HepG2 (cell line): ENCODE results near the gene GAL3ST2. TPM values are rescaled to one million over a fixed set of nuclear protein-coding genes. Genes with fewer than 3 reads are reported as not detected.

Experiments used
- AGO2 ChIP-seq: fragments of 200-400 bp; formaldehyde crosslinking; optimal IDR thresholded peaks from 2 replicates; pipeline ENCODE3; 2017; ENCODE audit warnings: mild to moderate bottlenecking, low read depth, low read length, moderate library complexity
- ARNT2 ChIP-seq: sonication (generic); formaldehyde crosslinking; IDR thresholded peaks from 2 replicates; pipeline ENCODE4 v1.8.0; 2022; ENCODE audit warnings: mild to moderate bottlenecking, low read depth, missing genetic modification reagents, moderate library complexity
- BCL6 ChIP-seq: IDR thresholded peaks from 2 replicates; pipeline ENCODE4 v1.6.1; 2016; ENCODE audit warnings: missing genetic modification reagents, missing compliant biosample characterization
- GTF2F1 ChIP-seq: fragments of 150-350 bp; IDR thresholded peaks from 2 replicates; pipeline ENCODE4 v1.6.1; 2014; ENCODE audit warnings: low read length
- KDM3A ChIP-seq: IDR thresholded peaks from 2 replicates; pipeline ENCODE4 v1.6.1; 2018; ENCODE audit warnings: low read depth, missing compliant biosample characterization
- KMT2A ChIP-seq: sonication (generic); formaldehyde crosslinking; IDR thresholded peaks from 2 replicates; pipeline ENCODE4 v1.4.0; 2020; ENCODE audit warnings: missing genetic modification reagents
- LRRFIP1 ChIP-seq: sonication (generic); formaldehyde crosslinking; conservative IDR thresholded peaks from 2 replicates; pipeline ENCODE4 v1.4.0; 2020; ENCODE audit warnings: missing genetic modification reagents
- MEIS1 ChIP-seq: sonication (generic); formaldehyde crosslinking; IDR thresholded peaks from 2 replicates; pipeline ENCODE4 v1.9.0; 2021; ENCODE audit warnings: mild to moderate bottlenecking, missing genetic modification reagents, moderate library complexity, borderline replicate concordance
- PHF20 ChIP-seq: sonication (generic); formaldehyde crosslinking; IDR thresholded peaks from 2 replicates; pipeline ENCODE4 v1.5.0; 2020; ENCODE audit warnings: mild to moderate bottlenecking, missing genetic modification reagents
- RBFOX2 ChIP-seq: fragments of 200-400 bp; formaldehyde crosslinking; IDR thresholded peaks from 2 replicates; pipeline ENCODE4 v1.6.1; 2017; ENCODE audit warnings: low read depth, mild to moderate bottlenecking, low read length
- RELA ChIP-seq: sonication (generic); formaldehyde crosslinking; IDR thresholded peaks from 2 replicates; pipeline ENCODE4 v1.4.0; 2020; ENCODE audit warnings: missing genetic modification reagents
- SATB2 ChIP-seq: sonication (generic); formaldehyde crosslinking; IDR thresholded peaks from 2 replicates; pipeline ENCODE4 v1.5.0; 2020; ENCODE audit warnings: missing genetic modification reagents
- SPEN ChIP-seq: sonication (generic); formaldehyde crosslinking; IDR thresholded peaks from 2 replicates; pipeline ENCODE4 v1.5.1; 2020; ENCODE audit warnings: low read depth, mild to moderate bottlenecking, missing genetic modification reagents
- STAG1 ChIP-seq: sonication (generic); formaldehyde crosslinking; IDR thresholded peaks from 2 replicates; pipeline ENCODE4 v1.4.0; 2020; ENCODE audit warnings: missing genetic modification reagents
- STAT5B ChIP-seq: sonication (generic); formaldehyde crosslinking; IDR thresholded peaks from 2 replicates; pipeline ENCODE4 v1.4.0; 2020; ENCODE audit warnings: missing genetic modification reagents
- TBX3 ChIP-seq: fragments of 450-650 bp; IDR thresholded peaks from 2 replicates; pipeline ENCODE4 v1.6.1; 2017; ENCODE audit warnings: antibody characterized with exemption, mild to moderate bottlenecking, inconsistent platforms, borderline replicate concordance
- TSC22D2 ChIP-seq: sonication (generic); formaldehyde crosslinking; IDR thresholded peaks from 2 replicates; pipeline ENCODE4 v1.5.1; 2020; ENCODE audit warnings: missing genetic modification reagents, mild to moderate bottlenecking, borderline replicate concordance
- ZFP91 ChIP-seq: sonication (generic); formaldehyde crosslinking; IDR thresholded peaks from 2 replicates; pipeline ENCODE4 v1.9.0; 2022; ENCODE audit warnings: missing genetic modification reagents, mild to moderate bottlenecking, borderline replicate concordance
- ZNF20 ChIP-seq: sonication (generic); formaldehyde crosslinking; IDR thresholded peaks from 2 replicates; pipeline ENCODE4 v1.4.0; 2020; ENCODE audit warnings: mild to moderate bottlenecking, moderate library complexity, missing genetic modification reagents
- ZNF280B ChIP-seq: sonication (generic); formaldehyde crosslinking; IDR thresholded peaks from 2 replicates; pipeline ENCODE4 v1.5.0; 2020; ENCODE audit warnings: missing genetic modification reagents, mild to moderate bottlenecking, borderline replicate concordance
- ZNF704 ChIP-seq: sonication (generic); formaldehyde crosslinking; IDR thresholded peaks from 2 replicates; pipeline ENCODE4 v1.8.1; 2023; ENCODE audit warnings: mild to moderate bottlenecking, inconsistent platforms, moderate library complexity, missing genetic modification reagents, borderline replicate concordance
- polyA plus RNA-seq, 8 experiments: library from polyadenylated mRNA; depleted of rRNA in 3 of 8; stranded (reverse) in 7 of 8; unstranded in 1 of 8; fragments of >200 nt; fragmentation: Illumina TruSeq in 4 of 8; extraction: Trizol in 4 of 8; gene quantifications; 2 replicates each; pipeline versions ENCODE4 v1.2.1 to v1.2.3, GENCODE V29; 2011 to 2016; ENCODE audit warnings: low read depth in 4 of 8, missing spikeins in 1 of 8, mixed read lengths in 1 of 8; ENCODE audit not compliant: insufficient read depth in 1 of 8
- total RNA-seq, 5 experiments: library from RNA; depleted of rRNA; stranded (reverse); fragments of >200 nt; fragmentation: Illumina TruSeq; extraction: Trizol; gene quantifications; 2 replicates each; pipeline ENCODE4 v1.2.3, GENCODE V29; 2016; ENCODE audit warnings: low read depth in 1 of 5

Gene GAL3ST2
- total and polyA plus RNA-seq, 2 of the 13 experiments (the other 11 are each of a cell fraction or from before 2014, with no cell fraction given), result 0.17 to 0.20 TPM

GRCh38 chr2:241812730-241813643 is 36.4 kb downstream of the GAL3ST2 start (continued):
- TF ChIP-seq ZNF280B (CRISPR knock-in tag) (peak; percentile 62; the same call in 1 of the 2 replicates), TBX3 (no peak), RELA (CRISPR knock-in tag) (no peak), AGO2 (peak; percentile 68), ZNF20 (no peak), ARNT2 (CRISPR knock-in tag) (no peak), TSC22D2 (CRISPR knock-in tag) (no peak), ZFP91 (CRISPR knock-in tag) (0 out of 2 replicates have a peak, but pooled peaks have one; percentile 8), KMT2A (CRISPR knock-in tag) (no peak), STAG1 (CRISPR knock-in tag) (no peak), SATB2 (CRISPR knock-in tag) (no peak), LRRFIP1 (no peak), MEIS1 (0 out of 2 replicates have a peak, but pooled peaks have one; percentile 38), SPEN (no peak), KDM3A (CRISPR knock-in tag) (no peak), STAT5B (no peak), RBFOX2 (peak; percentile 67; the same call in 1 of the 2 replicates), GTF2F1 (no peak), BCL6 (CRISPR knock-in tag) (no peak), ZNF704 (CRISPR knock-in tag) (no peak), PHF20 (CRISPR knock-in tag) (no peak)
